Stimulated activated naive CD8-positive, alpha-beta T cell treated with anti-CD3 and anti-CD28 coated beads, Interleukin-15, amount 100 ng/mL, for 72 hours (primary cell): ENCODE data around the gene UVSSA.
"Not testable (repeated sequence)": the region's sequence is repeated elsewhere in the genome, so short reads cannot be mapped to it uniquely, and the experiment has no call there.

Source experiments
- ATAC-seq: fragments of 150-1000 bp; cut with Tn5 transposase; 2 replicates; pipeline ENCODE4 v1.10.0; 2021; ENCODE audit warnings: mild to moderate bottlenecking, moderate library complexity
- DNase-seq, 2 donors: peaks; one replicate each; pipeline ENCODE4 v3.0.0; 2021 to 2022
- H3K27ac Mint-ChIP-seq, 2 donors: one replicate each; pipeline ENCODE4 v1.8.0; 2022; ENCODE audit warnings: mild to moderate bottlenecking in 2 of 2, mixed read lengths in 2 of 2, moderate library complexity in 2 of 2
- H3K27me3 Mint-ChIP-seq: one replicate; pipeline ENCODE4 v1.8.0; 2022; ENCODE audit warnings: mixed read lengths
- H3K4me1 Mint-ChIP-seq: one replicate; pipeline ENCODE4 v1.8.0; 2022; ENCODE audit warnings: mild to moderate bottlenecking, mixed read lengths
- H3K4me3 Mint-ChIP-seq, 2 donors: one replicate each; pipeline ENCODE4 v1.8.0; 2022; ENCODE audit warnings: mild to moderate bottlenecking in 2 of 2, mixed read lengths in 2 of 2, moderate library complexity in 1 of 2
- H3K9me3 Mint-ChIP-seq, 2 donors: one replicate each; pipeline ENCODE4 v1.8.0; 2022; ENCODE audit warnings: mixed read lengths in 2 of 2

Gene UVSSA

GRCh38 chr4:1334579-1334895 is 12.5 kb upstream of the UVSSA start:
- H3K9me3 Mint-ChIP-seq, result peaks cover 0 to 5% of the 10 kb centered on the region in 2 donors

GRCh38 chr4:1335193-1335883 is 11.7 kb upstream of the UVSSA start:
- Mint-ChIP-seq H3K27ac (peak overlapping the region; percentile 28 to 72), H3K4me1 (peaks cover 49% of the 10 kb centered on the region)
- not testable (repeated sequence) for ATAC-seq, DNase-seq, H3K9me3 Mint-ChIP-seq, H3K27me3 Mint-ChIP-seq, H3K4me3 Mint-ChIP-seq

More at GRCh38 chr4:1334579-1334895, 12.5 kb upstream of the UVSSA start:
- Mint-ChIP-seq H3K27ac (peak overlapping the region; percentile 40 to 61), H3K4me3 (no peak overlapping the region), H3K4me1 (peaks cover 57% of the 10 kb centered on the region), H3K27me3 (no peaks in the 10 kb centered on the region)
- no peak for DNase-seq
- ATAC-seq, result no peak

- peaks cover 41% of the 10 kb centered on the region for H3K4me1 Mint-ChIP-seq
- DNase-seq, result no peak
- H3K27me3 Mint-ChIP-seq, result no peaks in the 10 kb centered on the region
- peaks cover 0 to 5% of the 10 kb centered on the region in 2 donors for H3K9me3 Mint-ChIP-seq
- H3K4me3 Mint-ChIP-seq, result no peak overlapping the region
- H3K27ac Mint-ChIP-seq, result peak overlapping the region in 1 of 2 donors; percentile 36
- ATAC-seq, result no peak
These were observed 10.9 kb upstream of the UVSSA start for GRCh38 chr4:1336088-1336491.

DNA sequence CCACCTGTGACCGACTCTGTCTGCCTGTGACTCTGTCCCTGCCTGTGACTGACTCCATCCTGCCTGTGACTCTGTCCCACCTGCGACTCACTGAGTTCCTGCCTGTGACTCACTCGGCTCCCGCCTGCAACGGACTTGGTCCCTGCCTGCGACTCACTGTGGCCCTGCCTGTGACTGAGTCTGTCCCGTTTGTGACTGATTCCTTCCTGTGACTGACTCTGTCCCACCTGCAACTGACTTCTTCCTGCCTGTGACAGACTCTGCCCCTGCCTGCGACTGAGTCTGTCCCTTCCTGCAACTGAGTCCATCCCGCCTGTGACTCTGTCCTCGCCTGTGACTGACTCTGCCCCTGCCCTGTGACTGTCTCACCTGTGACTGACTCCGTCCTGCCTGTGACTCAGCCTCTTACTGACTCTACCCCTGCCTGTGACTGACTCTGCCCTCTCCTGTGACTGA is 9.6 kb upstream of the UVSSA start:
- H3K9me3 Mint-ChIP-seq, result peaks cover 0 to 5% of the 10 kb centered on the region in 2 donors
- peaks cover 39% of the 10 kb centered on the region for H3K4me1 Mint-ChIP-seq
- H3K4me3 Mint-ChIP-seq, result no peak overlapping the region
- H3K27ac Mint-ChIP-seq, result peak overlapping the region; percentile 50 to 92
- no peaks in the 10 kb centered on the region for H3K27me3 Mint-ChIP-seq
- peak in 1 of 2 donors; percentile 55 for DNase-seq
- peak; percentile 77 for ATAC-seq

DNA sequence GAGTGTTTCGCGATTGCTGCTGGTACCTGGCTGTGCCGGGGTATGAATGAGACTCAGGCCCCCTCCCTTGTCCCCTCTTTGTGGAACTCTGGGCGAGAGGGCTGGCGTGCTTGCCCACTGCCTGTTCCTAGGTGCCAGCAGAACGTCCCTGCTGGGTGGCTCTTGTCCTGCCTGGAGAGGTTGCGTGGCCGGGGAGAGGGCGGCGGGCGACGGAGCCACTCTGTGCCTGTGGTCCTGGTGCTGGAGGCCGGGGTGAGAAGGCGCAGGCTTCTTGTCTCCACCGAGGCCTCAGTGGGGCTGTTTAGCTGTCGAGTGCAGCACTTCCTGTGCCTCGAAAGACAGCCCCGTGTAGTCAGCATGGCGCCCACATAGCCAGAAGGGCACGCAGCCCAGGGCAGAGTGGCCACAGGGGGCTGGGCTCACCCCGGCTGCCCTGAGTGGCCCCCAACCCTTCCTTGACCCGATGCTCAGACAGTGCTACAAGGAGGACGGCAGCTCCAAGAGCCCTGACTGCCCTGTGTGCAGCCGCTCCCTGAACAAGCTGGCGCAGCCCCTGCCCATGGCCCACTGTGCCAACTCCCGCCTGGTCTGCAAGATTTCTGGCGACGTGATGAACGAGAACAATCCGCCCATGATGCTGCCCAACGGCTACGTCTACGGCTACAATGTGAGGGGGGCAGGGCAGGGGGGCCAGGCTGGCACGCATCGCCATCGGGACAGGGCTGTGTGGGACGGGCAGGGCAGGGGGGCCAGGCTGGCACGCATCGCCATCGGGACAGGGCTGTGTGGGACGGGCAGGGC is 8.9 kb upstream of the UVSSA start:
- H3K4me3 Mint-ChIP-seq, result no peak overlapping the region
- peaks cover 39% of the 10 kb centered on the region for H3K4me1 Mint-ChIP-seq
- ATAC-seq, result no peak
- H3K27ac Mint-ChIP-seq, result peak overlapping the region; percentile 50 to 92
- no peaks in the 10 kb centered on the region for H3K27me3 Mint-ChIP-seq
- DNase-seq, result no peak
- H3K9me3 Mint-ChIP-seq, result peaks cover 0 to 5% of the 10 kb centered on the region in 2 donors

GRCh38 chr4:1338752-1339414 is 8.1 kb upstream of the UVSSA start:
- DNase-seq (no peak), ATAC-seq (no peak)
- Mint-ChIP-seq H3K4me1 (peaks cover 39% of the 10 kb centered on the region), H3K9me3 (peaks cover 0 to 5% of the 10 kb centered on the region in 2 donors), H3K4me3 (no peak overlapping the region), H3K27ac (peak overlapping the region in 1 of 2 donors; percentile 72), H3K27me3 (no peaks in the 10 kb centered on the region)

- Mint-ChIP-seq H3K4me1 (peaks cover 36% of the 10 kb centered on the region), H3K27me3 (no peaks in the 10 kb centered on the region), H3K4me3 (no peak overlapping the region), H3K27ac (no peak overlapping the region), H3K9me3 (peaks cover 0 to 5% of the 10 kb centered on the region in 2 donors)
- no peak for DNase-seq
- no peak for ATAC-seq
These were observed 7.5 kb upstream of the UVSSA start for GRCh38 chr4:1339489-1339888.

- ATAC-seq, result no peak
These were observed 6.7 kb upstream of the UVSSA start for GRCh38 chr4:1340181-1340747.

DNA sequence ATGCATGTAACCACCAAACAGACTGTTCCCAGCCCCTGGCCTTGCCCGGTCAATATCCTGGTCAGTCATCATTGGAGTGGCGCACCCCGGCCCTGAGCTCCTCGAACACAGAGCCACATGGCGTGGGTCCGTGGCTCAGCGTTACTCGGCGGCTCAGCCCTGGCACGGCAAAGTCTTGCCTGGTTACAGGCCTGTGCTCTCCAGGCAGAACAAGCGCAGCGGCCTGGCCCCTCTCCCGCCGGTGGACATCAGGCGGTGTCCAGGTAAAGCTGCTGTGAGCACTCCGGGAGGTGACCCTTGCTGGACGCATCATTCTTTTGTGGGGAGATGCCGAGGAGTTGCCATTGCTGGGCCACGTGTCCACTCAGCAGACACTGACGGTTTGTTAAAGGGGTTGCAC is 6.1 kb upstream of the UVSSA start:
- no peak for ATAC-seq
- peak overlapping the region in 1 of 2 donors; percentile 87 for H3K27ac Mint-ChIP-seq
- H3K9me3 Mint-ChIP-seq, result no peaks in the 10 kb centered on the region
- no peak for DNase-seq
- H3K4me1 Mint-ChIP-seq, result peaks cover 42% of the 10 kb centered on the region
- no peaks in the 10 kb centered on the region for H3K27me3 Mint-ChIP-seq
- no peak overlapping the region for H3K4me3 Mint-ChIP-seq

More at GRCh38 chr4:1340181-1340747, 6.7 kb upstream of the UVSSA start:
- Mint-ChIP-seq H3K4me3 (no peak overlapping the region), H3K9me3 (no peaks in the 10 kb centered on the region), H3K4me1 (peaks cover 36% of the 10 kb centered on the region), H3K27me3 (no peaks in the 10 kb centered on the region), H3K27ac (peak overlapping the region in 1 of 2 donors; percentile 87)
- no peak for DNase-seq

DNA sequence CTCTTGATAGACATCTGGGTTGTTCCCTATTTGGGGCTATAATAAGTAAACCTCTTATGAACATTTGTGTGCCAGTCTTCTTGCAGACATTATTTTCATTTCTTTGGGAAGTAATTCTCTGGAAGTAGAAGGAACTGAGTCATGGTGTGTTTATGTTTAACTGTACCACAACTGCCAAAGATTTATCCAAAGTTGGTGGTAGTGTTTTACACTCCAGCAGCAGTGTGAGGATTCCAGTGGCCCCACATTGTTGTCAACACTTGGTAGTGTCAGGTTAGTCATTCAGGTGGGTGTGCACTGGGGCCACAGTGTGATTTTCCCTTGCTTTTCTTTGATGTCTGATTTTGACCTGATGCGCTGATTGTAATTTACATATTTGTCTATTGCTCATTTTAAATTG is 5.0 kb upstream of the UVSSA start:
- Mint-ChIP-seq H3K27ac (no peak overlapping the region), H3K27me3 (no peaks in the 10 kb centered on the region), H3K4me3 (no peak overlapping the region), H3K9me3 (no peaks in the 10 kb centered on the region), H3K4me1 (peaks cover 35% of the 10 kb centered on the region)
- no peak for DNase-seq
- no peak for ATAC-seq

- no peak for DNase-seq
- H3K27ac Mint-ChIP-seq, result no peak overlapping the region
- no peak for ATAC-seq
- peaks cover 45% of the 10 kb centered on the region for H3K4me1 Mint-ChIP-seq
- no peaks in the 10 kb centered on the region for H3K27me3 Mint-ChIP-seq
- H3K4me3 Mint-ChIP-seq, result peak overlapping the region; percentile 88 to 94
- no peaks in the 10 kb centered on the region for H3K9me3 Mint-ChIP-seq
These were observed 2.3 kb upstream of the UVSSA start for GRCh38 chr4:1344696-1345095.

DNA sequence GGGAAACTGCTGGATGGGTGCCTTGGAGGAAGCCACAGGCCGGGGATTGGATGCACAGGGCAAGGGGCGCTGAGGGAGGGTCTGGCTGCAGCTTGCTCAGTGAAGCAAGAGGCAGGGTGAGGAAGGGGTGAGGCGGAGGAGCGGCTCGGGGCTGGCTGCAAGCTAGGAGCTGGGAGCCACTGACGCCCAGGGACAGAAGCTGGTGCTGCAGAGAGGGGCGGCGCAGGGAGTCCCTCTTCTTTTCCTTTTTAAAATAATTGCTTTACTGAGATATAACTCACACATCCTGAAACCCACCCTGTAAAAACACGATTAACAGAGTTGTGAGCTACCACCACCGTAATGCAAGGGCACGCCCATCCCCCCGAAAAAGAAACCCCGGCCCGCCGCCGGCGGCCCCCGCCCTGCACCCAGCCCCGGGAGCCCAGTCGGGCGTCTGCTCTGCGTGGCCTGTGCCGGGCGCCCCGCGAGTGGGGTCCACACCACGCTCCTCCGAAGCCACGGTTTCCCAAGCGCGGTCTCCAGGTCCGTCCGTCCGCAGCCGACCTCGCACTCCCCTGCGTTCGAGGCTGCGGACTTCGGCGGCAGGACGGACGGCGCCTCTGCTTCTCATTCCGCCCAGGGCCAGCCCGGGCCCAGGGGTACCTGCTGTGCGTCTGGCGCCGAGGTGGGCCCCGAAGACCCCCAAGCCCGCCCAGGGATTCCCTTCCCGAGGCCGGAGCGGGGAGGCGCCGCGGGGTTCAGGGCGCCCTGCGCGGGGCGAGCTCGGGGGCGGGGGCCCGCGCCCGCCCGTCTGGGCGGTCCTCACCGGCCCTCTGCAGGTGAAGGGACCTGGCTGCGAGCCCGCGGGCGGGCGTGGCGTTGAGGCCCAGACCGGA is 866 bp upstream of the UVSSA start:
- Mint-ChIP-seq H3K27ac (peak overlapping the region; percentile 3 to 79), H3K4me1 (peaks cover 53% of the 10 kb centered on the region), H3K27me3 (no peaks in the 10 kb centered on the region), H3K9me3 (no peaks in the 10 kb centered on the region), H3K4me3 (peak overlapping the region; percentile 88 to 94)
- ATAC-seq (peak; percentile 47), DNase-seq (peak in 1 of 2 donors; percentile 53)

DNA sequence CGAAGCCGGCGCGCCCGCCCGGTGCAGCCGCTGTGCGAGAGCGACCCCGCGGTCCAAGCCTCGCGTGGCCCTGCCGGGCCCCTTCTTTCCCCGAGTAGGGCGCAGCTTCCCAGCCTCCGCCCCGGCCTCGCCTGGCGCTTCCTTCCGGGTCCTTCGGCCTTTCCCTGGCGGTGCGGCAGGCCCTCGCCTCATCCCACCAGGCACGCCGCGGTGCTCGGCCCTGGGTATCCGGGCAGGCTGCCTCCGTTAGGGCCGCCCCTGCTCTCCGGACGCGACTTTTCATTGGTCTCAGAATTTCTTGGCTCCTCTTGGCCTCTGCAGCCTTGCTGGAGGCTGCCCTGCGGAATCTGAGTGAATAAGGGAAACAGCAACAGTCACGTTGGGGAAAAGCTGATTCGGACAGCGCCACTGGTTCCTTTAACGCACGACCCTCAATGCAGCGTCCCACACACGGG is 429 bp downstream of the UVSSA start:
- Mint-ChIP-seq H3K4me1 (peaks cover 57% of the 10 kb centered on the region), H3K4me3 (peak overlapping the region; percentile 88 to 89), H3K27me3 (no peaks in the 10 kb centered on the region), H3K27ac (peak overlapping the region; percentile 93 to 96), H3K9me3 (no peaks in the 10 kb centered on the region)
- ATAC-seq, result peak; percentile 44
- peak in 1 of 2 donors; percentile 62 for DNase-seq

DNA sequence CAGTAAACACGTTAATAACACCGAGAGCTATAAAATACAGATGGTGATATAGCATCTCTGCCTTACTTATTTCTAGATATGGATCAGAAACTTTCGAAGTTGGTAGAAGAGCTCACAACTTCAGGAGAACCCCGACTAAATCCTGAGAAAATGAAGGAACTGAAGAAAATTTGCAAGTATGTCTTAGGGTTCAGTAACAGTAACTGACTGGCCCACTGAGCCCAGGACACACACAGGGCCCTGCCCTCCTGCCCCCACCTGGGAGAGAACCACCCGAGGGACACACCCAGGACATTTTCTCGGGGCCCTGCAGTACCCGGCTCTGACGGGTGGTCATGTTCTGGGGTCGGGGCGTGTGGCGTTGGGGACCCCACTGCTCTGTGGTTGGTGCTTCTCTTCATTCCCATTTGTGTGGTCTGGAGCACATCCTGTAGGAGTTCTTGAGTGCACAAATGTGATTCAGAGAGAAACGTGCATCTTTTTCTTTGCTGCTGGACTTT is 1.1 kb downstream of the UVSSA start:
- Mint-ChIP-seq H3K27me3 (no peaks in the 10 kb centered on the region), H3K4me3 (peak overlapping the region; percentile 88 to 89), H3K27ac (peak overlapping the region in 1 of 2 donors; percentile 93), H3K4me1 (peaks cover 57% of the 10 kb centered on the region), H3K9me3 (no peaks in the 10 kb centered on the region)
- DNase-seq (no peak), ATAC-seq (no peak)
